ENCODE results near the gene ALDH18A1. TPM values are rescaled to one million over a fixed set of nuclear protein-coding genes. Genes with fewer than 3 reads are reported as not detected.
A peak's percentile ranks its signal among the peaks of the same experiment; 100 is the strongest.

ALDH18A1 gene
- total RNA-seq = 10 to 100 TPM; 21.1 to 38.8 (median 25.0) TPM
- polyA plus RNA-seq = 10 to 100 TPM; 13.0 to 15.4 (median 14.0) TPM
- long read RNA-seq, donor 1, partial matches to known transcripts = 8 of 11 reads
- long read RNA-seq, donor 1, other reads (novel, unspliced or antisense) = 0 of 11 reads
- long read RNA-seq, donor 2, partial matches to known transcripts = 0 of 2 reads
- long read RNA-seq, donor 2, other reads (novel, unspliced or antisense) = 0 of 2 reads

- Histone ChIP-seq H3K27ac (peak within 1 kb of the TSS in 7 of 8 donors; percentile 13 to 81 (median 62)), H3K27me3 (replicated peaks in 1 of 7) (no peaks in the 10 kb centered on the region), H3K36me3 (peaks cover 0 to 17% (median 10%) of the 10 kb centered on the region in 6 donors), H3K4me3 (peak within 1 kb of the TSS; percentile 75 to 97 (median 90)), H3K4me1 (peaks cover 3 to 31% (median 16%) of the 10 kb centered on the region in 6 donors), H3K9me3 (peaks cover 0 to 4% (median 2%) of the 10 kb centered on the region in 8 donors)
- peak; percentile 97 for DNase-seq
- TF ChIP-seq POLR2AphosphoS5 (IDR thresholded peaks at IDR 0.05) (peak; percentile 63 to 83 (median 81)), POLR2A (IDR thresholded peaks at IDR 0.05) (no peak), CTCF (IDR thresholded peaks at IDR 0.05 in 8 of 11, conservative IDR thresholded peaks at IDR 0.05 in 3 of 11) (no peak)
- intact Hi-C loops (cut with DNase I; ENCODE audit: low total_unique reads) = no loop called here
- WGBS, 5 donors = 0 to 1% (median 0%) methylated on average over 35 to 83 of the region's 83 CpGs
Observed at GRCh38 chr10:95656291-95657164, at the start of gene ALDH18A1. Gene ALDH18A1, minus strand, starts transcription at chr10:95656711. Its CDS starts 3,334 bp downstream, at chr10:95653377.

GRCh38 chr10:95698415-95698814, 41.9 kb upstream of the ALDH18A1 start:
- peak overlapping the region in 1 of 8 donors; percentile 24 for H3K4me3 ChIP-seq
- H3K27ac ChIP-seq = peak overlapping the region in 7 of 8 donors; percentile 11 to 84 (median 75)
- H3K36me3 ChIP-seq = no peaks in the 10 kb centered on the region
- peaks cover 4 to 34% (median 23%) of the 10 kb centered on the region in 6 donors for H3K4me1 ChIP-seq
- TF ChIP-seq POLR2A (IDR thresholded peaks at IDR 0.05) (no peak), CTCF (IDR thresholded peaks at IDR 0.05 in 8 of 11, conservative IDR thresholded peaks at IDR 0.05 in 3 of 11) (no peak), POLR2AphosphoS5 (IDR thresholded peaks at IDR 0.05) (no peak)
- no peaks in the 10 kb centered on the region for H3K27me3 ChIP-seq (replicated peaks in 1 of 7)
- intact Hi-C loops (cut with DNase I; ENCODE audit: low total_unique reads) = no loop called here
- WGBS, 5 donors = 47 to 65% (median 48%) methylated on average over 2 of the region's 2 CpGs
- DNase-seq = no peak
- H3K9me3 ChIP-seq = peaks cover 0 to 4% (median 0%) of the 10 kb centered on the region in 8 donors

GRCh38 chr10:95697429-95697828, 40.9 kb upstream of the ALDH18A1 start:
- Histone ChIP-seq H3K4me3 (peak overlapping the region in 2 of 8 donors; percentile 3 to 24), H3K4me1 (peaks cover 8 to 44% (median 32%) of the 10 kb centered on the region in 6 donors), H3K27me3 (replicated peaks in 1 of 7) (no peaks in the 10 kb centered on the region), H3K9me3 (peaks cover 0 to 4% (median 0%) of the 10 kb centered on the region in 8 donors), H3K36me3 (peaks cover 0 to 2% (median 0%) of the 10 kb centered on the region in 6 donors), H3K27ac (peak overlapping the region in 7 of 8 donors; percentile 11 to 84 (median 75))
- 37 to 66% (median 51%) methylated on average over 3 of the region's 3 CpGs for WGBS, 5 donors
- TF ChIP-seq POLR2AphosphoS5 (IDR thresholded peaks at IDR 0.05) (no peak), CTCF (IDR thresholded peaks at IDR 0.05 in 8 of 11, conservative IDR thresholded peaks at IDR 0.05 in 3 of 11) (peak in 1 of 11 experiments; percentile 5)
- intact Hi-C loops (cut with DNase I; ENCODE audit: low total_unique reads) = no loop called here
- peak; percentile 88 for DNase-seq
